GM18498 (cell line): Measurements from ENCODE around the gene GLIPR1.
"Not testable (repeated sequence)": the region's sequence is repeated elsewhere in the genome, so short reads cannot be mapped to it uniquely, and the experiment has no call there.

Experiments
- ATAC-seq: cut with Tn5 transposase; IDR thresholded peaks from one replicate; pipeline ENCODE4 v1.9.1; 2021; ENCODE audit warnings: mild to moderate bottlenecking, moderate library complexity; ENCODE audit not compliant: unreplicated experiment

GLIPR1 gene

GRCh38 chr12:75508159-75508558 lies 27.6 kb downstream of the GLIPR1 start:
- ATAC-seq = no peak

- no peak for ATAC-seq
Measured at GRCh38 chr12:75509621-75510020, 29.1 kb downstream of the GLIPR1 start.

GRCh38 chr12:75511116-75512048 lies 30.8 kb downstream of the GLIPR1 start, which contains the start of gene KRR1:
Gene KRR1 (minus strand): TSS chr12:75511609. CDS start chr12:75511597, 12 bp downstream.
- peak; percentile 97 for ATAC-seq

DNA sequence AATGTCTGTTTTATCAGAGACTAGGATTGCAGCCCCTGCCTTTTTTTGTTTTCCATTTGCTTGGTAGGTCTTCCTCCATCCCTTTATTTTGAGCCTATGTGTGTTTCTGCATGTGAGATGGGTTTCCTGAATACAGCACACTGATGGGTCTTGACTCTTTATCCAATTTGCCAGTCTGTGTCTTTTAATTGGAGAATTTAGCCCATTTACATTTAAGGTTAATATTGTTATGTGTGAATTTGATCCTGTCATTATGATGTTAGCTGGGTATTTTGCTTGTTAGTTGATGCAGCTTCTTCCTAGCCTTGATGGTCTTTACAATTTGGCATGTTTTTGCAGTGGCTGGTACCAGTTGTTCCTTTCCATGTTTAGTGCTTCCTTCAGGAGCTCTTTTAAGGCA lies 40.7 kb downstream of the GLIPR1 start:
- ATAC-seq = not testable (repeated sequence)

GRCh38 chr12:75522124-75522523 lies 41.6 kb downstream of the GLIPR1 start:
- not testable (repeated sequence) for ATAC-seq

DNA sequence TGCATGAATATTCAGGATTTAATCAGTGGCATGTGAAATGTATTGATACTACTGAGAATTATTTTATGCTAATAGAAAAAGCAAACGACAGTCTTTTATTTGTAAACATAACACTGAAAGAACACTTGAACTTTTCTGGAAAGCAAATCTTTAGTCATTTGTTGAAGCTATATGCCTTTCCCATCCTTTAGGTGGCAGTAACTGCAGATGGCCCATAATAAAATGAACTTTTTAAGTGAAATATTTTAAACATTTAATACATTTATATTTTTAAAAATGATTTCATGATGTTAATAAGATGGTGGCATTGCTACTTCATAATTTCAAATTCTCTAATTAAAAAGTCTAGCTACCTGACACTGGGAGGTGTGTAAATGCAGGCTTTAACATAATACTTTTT lies 44.7 kb downstream of the GLIPR1 start:
- ATAC-seq = no peak

DNA sequence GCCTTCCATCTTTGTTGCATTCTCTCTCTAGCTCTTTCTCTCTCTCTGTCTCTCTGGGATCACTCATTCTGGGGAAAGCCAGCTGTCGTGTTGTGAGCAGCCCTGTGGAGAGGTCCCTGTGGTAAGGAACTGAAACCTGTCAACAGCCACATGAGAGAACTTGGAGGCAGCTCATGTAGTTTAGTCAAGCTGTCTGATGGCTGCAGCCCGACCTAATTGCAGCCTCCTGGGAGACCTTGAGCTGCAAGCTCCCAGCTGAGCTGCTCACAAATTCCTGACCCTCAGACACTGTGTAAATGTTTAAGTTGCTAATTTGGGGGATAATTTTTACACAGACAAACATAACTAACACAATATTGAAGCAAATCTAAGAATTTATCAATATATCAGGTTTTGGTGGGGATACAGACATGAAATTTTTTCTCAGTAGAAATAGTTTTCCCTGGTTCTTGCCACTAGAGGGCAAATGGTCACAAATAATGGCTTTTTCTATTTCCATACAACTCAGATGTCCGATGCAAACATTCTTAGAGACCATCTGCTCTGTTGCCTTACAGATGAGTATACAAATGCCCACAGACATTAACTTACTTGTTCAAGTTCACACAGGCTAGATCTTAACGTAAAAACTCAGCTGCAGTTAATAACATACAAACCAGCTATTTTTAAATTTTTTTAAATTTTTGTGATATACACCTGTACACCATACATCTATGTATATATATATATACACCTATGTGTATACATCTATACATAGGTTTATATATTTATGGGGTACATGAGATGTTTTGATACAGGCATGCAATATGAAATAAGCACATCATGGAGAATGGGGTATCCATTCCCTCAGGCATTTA lies 46.3 kb downstream of the GLIPR1 start:
- peak; percentile 96 for ATAC-seq

- ATAC-seq = no peak
Measured at GRCh38 chr12:75528272-75528671, 47.7 kb downstream of the GLIPR1 start.

- no peak for ATAC-seq
Measured at GRCh38 chr12:75528692-75529091, 48.1 kb downstream of the GLIPR1 start.

DNA sequence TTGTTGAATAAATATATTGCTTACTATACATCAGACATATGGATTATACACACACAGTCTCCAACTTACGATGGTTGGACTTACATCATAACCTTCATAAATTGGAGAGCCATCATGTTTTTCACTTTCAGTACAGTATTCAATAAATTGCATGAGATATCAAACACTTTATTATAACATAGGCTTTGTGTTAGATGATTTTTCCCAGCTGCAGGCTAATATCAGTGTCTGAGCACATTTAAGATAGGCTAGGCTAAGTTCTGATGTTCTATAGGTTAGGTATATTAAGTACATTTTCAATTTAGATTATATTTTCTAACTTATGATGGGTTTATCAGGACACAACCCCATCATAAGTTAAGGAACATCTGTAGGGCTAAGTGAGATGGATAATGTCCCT lies 48.8 kb downstream of the GLIPR1 start:
- no peak for ATAC-seq

- ATAC-seq = no peak
Measured at GRCh38 chr12:75529826-75530225, 49.3 kb downstream of the GLIPR1 start.

DNA sequence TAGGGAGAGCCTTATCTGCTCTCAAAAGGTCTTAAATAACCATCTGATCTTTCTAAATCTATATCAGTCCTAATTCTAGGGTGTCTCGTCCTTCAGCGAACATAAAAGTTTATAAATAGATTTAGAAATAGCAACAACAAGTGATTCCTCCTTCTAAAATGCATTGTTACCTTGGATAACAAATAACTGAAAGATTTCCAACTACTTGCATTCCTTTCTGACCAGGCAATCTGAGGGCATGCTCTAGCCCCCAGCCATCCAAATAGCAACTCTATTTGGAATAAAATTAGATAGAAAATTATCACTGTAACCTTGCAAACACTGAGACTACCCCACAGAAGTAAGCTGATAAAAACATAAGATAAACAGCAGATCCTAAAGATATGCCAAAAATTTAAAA lies 52.7 kb downstream of the GLIPR1 start:
- ATAC-seq = no peak

DNA sequence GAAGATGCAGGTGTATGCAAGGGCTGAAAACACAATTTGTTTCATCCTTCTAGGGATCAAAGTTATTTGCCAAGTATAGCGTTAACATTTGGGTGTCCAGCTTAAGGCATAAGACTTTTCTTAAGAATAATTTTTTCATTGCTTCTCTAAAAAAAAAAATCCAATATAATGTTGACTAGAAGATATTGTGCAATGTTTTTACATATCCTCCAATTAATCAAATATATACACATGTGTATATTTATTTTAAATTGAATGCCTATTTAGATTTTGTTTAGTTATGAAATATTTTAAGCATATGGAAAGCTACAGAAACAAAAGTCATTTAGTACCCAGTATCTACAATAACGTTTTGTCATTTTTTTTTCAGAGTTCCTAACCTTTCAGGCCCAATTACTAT lies 59.3 kb downstream of the GLIPR1 start:
- ATAC-seq = no peak

GRCh38 chr12:75542942-75543341 lies 62.4 kb downstream of the GLIPR1 start:
- no peak for ATAC-seq

DNA sequence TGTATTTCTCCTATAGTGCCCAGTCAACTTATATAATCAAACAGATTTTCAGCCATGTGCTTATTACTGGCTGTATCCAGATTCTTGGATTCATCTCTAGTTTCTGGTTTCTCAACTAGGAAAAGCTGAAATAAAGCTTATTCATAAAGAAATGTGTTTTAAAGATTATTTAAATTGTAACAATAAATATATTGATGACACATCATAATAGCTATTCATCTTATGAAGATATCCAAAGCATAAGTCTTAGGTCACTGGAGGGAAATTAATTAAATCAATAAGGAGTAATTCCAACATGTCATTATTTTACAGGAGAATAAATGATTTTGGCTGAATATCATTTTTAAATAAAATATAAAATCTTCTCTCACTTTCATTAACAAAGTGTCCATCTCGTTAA lies 63.0 kb downstream of the GLIPR1 start:
- no peak for ATAC-seq

DNA sequence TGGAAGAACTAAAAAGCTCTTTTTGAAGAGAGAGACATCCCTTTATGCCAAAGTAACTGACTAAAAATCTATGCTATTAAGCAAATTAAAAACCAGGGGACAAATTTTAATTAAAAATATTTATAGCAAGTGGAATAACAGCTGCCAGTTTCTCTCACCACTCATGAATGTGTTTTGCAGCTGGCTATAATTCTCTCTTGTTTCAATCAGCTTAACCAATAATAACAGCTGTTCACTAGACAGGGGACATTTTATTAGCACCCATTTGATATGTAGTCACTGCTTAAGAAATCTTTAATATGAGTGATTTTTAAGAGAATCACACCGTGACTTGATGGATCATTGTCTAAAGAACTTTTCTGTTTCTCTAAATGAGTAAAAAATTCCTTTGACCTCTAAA lies 65.1 kb downstream of the GLIPR1 start:
- ATAC-seq = no peak

- no peak for ATAC-seq
Measured at GRCh38 chr12:75548879-75549278, 68.3 kb downstream of the GLIPR1 start.

GRCh38 chr12:75549989-75550388 lies 69.4 kb downstream of the GLIPR1 start:
- ATAC-seq = no peak

DNA sequence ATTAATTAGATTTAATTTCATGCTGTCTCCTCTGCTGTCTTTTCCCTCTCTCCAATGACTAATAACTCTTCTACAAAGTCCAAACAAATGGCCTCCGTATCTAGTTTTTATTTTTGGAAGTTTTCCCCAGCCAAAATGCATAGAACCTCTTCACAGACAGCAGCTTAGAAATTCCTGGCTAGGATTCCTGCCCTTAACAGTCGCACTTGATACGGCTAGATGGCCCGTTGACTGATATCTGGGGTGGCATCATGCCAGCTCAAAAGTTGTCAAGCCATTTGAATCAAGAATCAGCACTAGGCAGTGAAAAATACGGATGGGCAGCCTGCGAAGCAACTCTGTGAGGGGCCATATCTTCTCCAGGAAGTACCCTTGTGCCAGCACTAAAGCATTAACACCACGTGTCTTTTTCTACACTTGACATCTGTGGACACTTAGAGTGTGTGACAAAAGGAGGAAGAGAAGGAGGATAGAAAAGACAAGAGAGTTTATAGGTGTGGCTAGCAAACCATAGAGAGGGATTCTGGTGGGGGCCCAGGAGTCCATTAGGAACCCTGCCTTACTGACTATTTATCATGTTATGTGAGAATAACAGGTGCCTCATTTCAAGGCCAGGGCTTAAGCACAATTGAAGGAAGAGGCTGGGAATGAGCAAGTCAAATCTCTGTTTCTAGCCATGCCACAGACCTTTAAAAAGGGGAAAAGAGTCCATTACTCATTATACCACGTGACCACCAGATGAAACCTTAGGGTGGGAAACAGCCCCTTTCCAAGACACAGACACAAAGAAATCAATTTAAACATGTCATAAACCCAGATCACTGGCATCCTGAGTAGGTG lies 70.1 kb downstream of the GLIPR1 start:
- no peak for ATAC-seq

- no peak for ATAC-seq
Measured at GRCh38 chr12:75551477-75551876, 70.9 kb downstream of the GLIPR1 start.

- no peak for ATAC-seq
Measured at GRCh38 chr12:75553398-75553797, 72.8 kb downstream of the GLIPR1 start.
